H1 (cell line): ENCODE results near the gene PAFAH1B1. TPM values are rescaled to one million over a fixed set of nuclear protein-coding genes. Genes with fewer than 3 reads are reported as not detected.

ENCODE experiments used
- CTCF ChIA-PET: fragments of 300-600 bp; sonication (Branson Sonifier 250); formaldehyde crosslinking; loops from one replicate; lab custom pipeline; 2021; ENCODE audit not compliant: partially characterized antibody; lab: Charles Lee
- POLR2A ChIA-PET: fragments of 300-600 bp; sonication (Branson Sonifier 250); formaldehyde crosslinking; loops from one replicate; lab custom pipeline; 2021; ENCODE audit warnings: inconsistent platforms; ENCODE audit not compliant: partially characterized antibody; lab: Charles Lee
- DNase-seq, 2 experiments: peaks; one replicate each; pipeline versions ENCODE4 v3.0.0 to v3.0.0-alpha.2; 2010 to 2022; ENCODE audit warnings: low spot score in 2 of 2, low read depth in 1 of 2, mixed read lengths in 1 of 2
- FAIRE-seq: peaks from 2 replicates; lab custom pipeline; 2011; peaks lifted over from hg19 to GRCh38; lab: Jason Lieb, UNC
- H2AFZ ChIP-seq: 2 replicates; pipeline ENCODE4 v1.8.1; 2012; ENCODE audit warnings: low read length, inconsistent platforms
- H2AK5ac ChIP-seq: 2 replicates; pipeline ENCODE4 v1.6.1; 2013; ENCODE audit warnings: low read depth, low read length
- H2BK120ac ChIP-seq: replicated peaks from 2 replicates; pipeline ENCODE3; 2013; ENCODE audit warnings: low read depth, low read length, inconsistent platforms
- H2BK12ac ChIP-seq: 2 replicates; pipeline ENCODE4 v1.6.1; 2013; ENCODE audit warnings: low read depth, low read length
- H2BK15ac ChIP-seq: 2 replicates; pipeline ENCODE4 v1.6.1; 2013; ENCODE audit warnings: low read length
- H2BK20ac ChIP-seq: 2 replicates; pipeline ENCODE4 v1.6.1; 2013; ENCODE audit warnings: low read length
- H2BK5ac ChIP-seq: 2 replicates; pipeline ENCODE4 v1.6.1; 2013; ENCODE audit warnings: low read depth, low read length
- H3K14ac ChIP-seq: 2 replicates; pipeline ENCODE4 v1.6.1; 2013; ENCODE audit warnings: inconsistent platforms; ENCODE audit not compliant: insufficient read length
- H3K18ac ChIP-seq: 2 replicates; pipeline ENCODE4 v1.6.1; 2013; ENCODE audit warnings: low read length; ENCODE audit errors: extremely low read depth
- H3K23ac ChIP-seq: 2 replicates; pipeline ENCODE4 v1.6.1; 2013; ENCODE audit warnings: inconsistent platforms; ENCODE audit not compliant: insufficient read length
- H3K23me2 ChIP-seq: 2 replicates; pipeline ENCODE4 v1.6.1; 2013; ENCODE audit warnings: low read depth, low read length
- H3K27ac ChIP-seq: 2 replicates; pipeline ENCODE4 v1.6.1; 2011; ENCODE audit warnings: low read depth, low read length, inconsistent platforms
- H3K27me3 ChIP-seq, 4 experiments: replicated peaks in 1 of 4; 1 replicate in 1 of 4; 2 replicates in 3 of 4; pipeline versions ENCODE4 v1.6.1 to v1.8.1; 2011 to 2013; ENCODE audit warnings: low read length in 3 of 4, mild to moderate bottlenecking in 3 of 4, inconsistent platforms in 2 of 4, mixed read lengths in 2 of 4, moderate library complexity in 1 of 4; ENCODE audit not compliant: control insufficient read depth in 3 of 4, insufficient read depth in 3 of 4; ENCODE audit errors: extremely low read depth in 1 of 4
- H3K36me3 ChIP-seq, 4 experiments: 2 replicates each; pipeline versions ENCODE4 v1.6.1 to v1.8.1; 2011 to 2013; ENCODE audit warnings: mild to moderate bottlenecking in 4 of 4, low read length in 3 of 4, moderate library complexity in 2 of 4, control low read depth in 1 of 4, inconsistent platforms in 1 of 4; ENCODE audit not compliant: insufficient read depth in 4 of 4, control insufficient read depth in 2 of 4
- H3K4ac ChIP-seq: replicated peaks from 2 replicates; pipeline ENCODE3; 2013; ENCODE audit warnings: low read length, low read depth, mixed read lengths, inconsistent platforms; ENCODE audit not compliant: insufficient read length
- H3K4me1 ChIP-seq, 4 experiments: replicated peaks in 1 of 4; 1 replicate in 1 of 4; 2 replicates in 3 of 4; pipeline versions ENCODE4 v1.6.1 to v1.8.1; 2011 to 2013; ENCODE audit warnings: low read length in 3 of 4, inconsistent platforms in 2 of 4, mixed read lengths in 1 of 4; ENCODE audit not compliant: insufficient read depth in 4 of 4, control insufficient read depth in 3 of 4
- H3K4me2 ChIP-seq, 2 experiments: 2 replicates each; pipeline versions ENCODE4 v1.6.1 to v1.8.1; 2011 to 2013; ENCODE audit warnings: low read depth in 2 of 2, low read length in 2 of 2, control low read depth in 1 of 2, inconsistent platforms in 1 of 2, mild to moderate bottlenecking in 1 of 2; ENCODE audit not compliant: insufficient read depth in 1 of 2
- H3K4me3 ChIP-seq, 4 experiments: fragments of 200-600, 300-600 bp in 1 of 4; sonication (generic), shearing (Covaris generic), sonication (Bioruptor Twin) in 1 of 4; 2 replicates each; pipeline versions ENCODE4 v1.5.1 to v1.8.1; 2011 to 2016; ENCODE audit warnings: low read length in 4 of 4, low read depth in 3 of 4, control low read depth in 2 of 4, inconsistent platforms in 2 of 4, mild to moderate bottlenecking in 2 of 4, mixed read lengths in 1 of 4, moderate library complexity in 1 of 4; ENCODE audit not compliant: insufficient read depth in 2 of 4; ENCODE audit errors: extremely low read depth in 1 of 4
- H3K56ac ChIP-seq: replicated peaks from 2 replicates; pipeline ENCODE3; 2013; ENCODE audit warnings: low read depth, mild to moderate bottlenecking, mixed read lengths, low read length, inconsistent platforms; ENCODE audit not compliant: insufficient read length
- H3K79me1 ChIP-seq: 2 replicates; pipeline ENCODE4 v1.6.1; 2013; ENCODE audit warnings: low read depth, low read length, control low read depth
- H3K79me2 ChIP-seq, 2 experiments: 2 replicates each; pipeline versions ENCODE4 v1.6.1 to v1.8.1; 2012 to 2013; ENCODE audit warnings: low read length in 2 of 2, mild to moderate bottlenecking in 2 of 2, inconsistent platforms in 1 of 2; ENCODE audit not compliant: insufficient read depth in 2 of 2, control insufficient read depth in 1 of 2
- H3K9ac ChIP-seq, 4 experiments: replicated peaks in 1 of 4; 1 replicate in 1 of 4; 2 replicates in 3 of 4; pipeline versions ENCODE4 v1.6.1 to v1.8.1; 2011 to 2013; ENCODE audit warnings: low read depth in 3 of 4, low read length in 3 of 4, control low read depth in 2 of 4, mild to moderate bottlenecking in 2 of 4, moderate library complexity in 2 of 4, inconsistent platforms in 1 of 4; ENCODE audit errors: extremely low read depth in 1 of 4
- H3K9me3 ChIP-seq, 2 experiments: 2 replicates each; pipeline versions ENCODE4 v1.6.1 to v1.8.1; 2012 to 2013; ENCODE audit warnings: mild to moderate bottlenecking in 2 of 2, moderate library complexity in 2 of 2, control low read depth in 1 of 2, inconsistent platforms in 1 of 2, low read depth in 1 of 2, low read length in 1 of 2, mixed read lengths in 1 of 2; ENCODE audit not compliant: insufficient read depth in 2 of 2
- H4K20me1 ChIP-seq, 2 experiments: replicated peaks in 1 of 2; 2 replicates each; pipeline versions ENCODE3 to v1.8.1; 2011 to 2013; ENCODE audit warnings: inconsistent platforms in 2 of 2, low read length in 2 of 2, mild to moderate bottlenecking in 1 of 2; ENCODE audit not compliant: insufficient read depth in 2 of 2, control insufficient read depth in 1 of 2
- H4K5ac ChIP-seq: 2 replicates; pipeline ENCODE4 v1.6.1; 2013; ENCODE audit warnings: low read length, low read depth, mixed read lengths, inconsistent platforms; ENCODE audit not compliant: insufficient read length
- H4K8ac ChIP-seq: 2 replicates; pipeline ENCODE4 v1.8.0; 2013; ENCODE audit warnings: mild to moderate bottlenecking, moderate library complexity, low read length, inconsistent platforms; ENCODE audit not compliant: insufficient read depth; ENCODE audit errors: extremely low read depth
- H4K91ac ChIP-seq: replicated peaks from 2 replicates; pipeline ENCODE3; 2013; ENCODE audit warnings: low read length, mixed read lengths, inconsistent platforms; ENCODE audit not compliant: insufficient read length
- ATF2 ChIP-seq: IDR thresholded peaks from 2 replicates; pipeline ENCODE4 v1.6.1; 2012; ENCODE audit warnings: low read length, inconsistent platforms
- CHD1 ChIP-seq: IDR thresholded peaks from 2 replicates; pipeline ENCODE4 v1.6.1; 2012; ENCODE audit warnings: low read depth, low read length, improper control_type of control experiment
- KDM5A ChIP-seq: fragments of 200-600 bp; IDR thresholded peaks from 2 replicates; pipeline ENCODE4 v1.7.1; 2012; ENCODE audit warnings: mild to moderate bottlenecking, low read length, inconsistent platforms, mixed read lengths
- NANOG ChIP-seq: IDR thresholded peaks from 2 replicates; pipeline ENCODE4 v1.6.1; 2011; ENCODE audit warnings: low read length, low read depth, mild to moderate bottlenecking, inconsistent platforms; ENCODE audit not compliant: insufficient read depth, poor library complexity, severe bottlenecking
- RNF2 ChIP-seq: fragments of 200-900, 300-1000 bp; sonication (generic); IDR thresholded peaks from 2 replicates; pipeline ENCODE4 v1.7.1; 2016; ENCODE audit warnings: borderline replicate concordance, low read depth, mild to moderate bottlenecking, antibody characterized with exemption, low read length; ENCODE audit not compliant: poor library complexity, severe bottlenecking; ENCODE audit errors: missing control alignments
- TEAD4 ChIP-seq: IDR thresholded peaks from 2 replicates; pipeline ENCODE4 v1.6.1; 2012; ENCODE audit warnings: low read depth, low read length, inconsistent platforms, mixed read lengths
- YY1 ChIP-seq: IDR thresholded peaks from 2 replicates; pipeline ENCODE4 v1.6.1; 2011; ENCODE audit warnings: low read depth, mild to moderate bottlenecking, low read length
- WGBS, 2 experiments: shearing (Covaris generic) in 1 of 2; methylation state at CpG; one replicate each; pipeline versions ENCODE4 v1.1.6 to v1.1.7; 2013 to 2015; ENCODE audit warnings: low lambda C conversion rate in 2 of 2, mixed read lengths in 2 of 2, inconsistent platforms in 1 of 2, low coverage in 1 of 2, missing lambda C conversion rate in 1 of 2; ENCODE audit not compliant: insufficient replicate concordance in 2 of 2, insufficient coverage in 1 of 2, insufficient read length in 1 of 2; ENCODE audit errors: extremely low coverage in 1 of 2, missing lambda C conversion rate in 1 of 2; 5-methylcytosine and 5-hydroxymethylcytosine counted together
- polyA plus RNA-seq, 7 experiments: library from polyadenylated mRNA; depleted of rRNA in 3 of 7; stranded (reverse) in 5 of 7; unstranded in 2 of 7; fragments of >200 nt in 5 of 7; fragments of 200-250 nt in 2 of 7; gene quantifications; 1 replicate in 5 of 7; 2 replicates in 1 of 7; 4 replicates in 1 of 7; pipeline versions ENCODE4 v1.2.1 to v1.2.3, GENCODE V29; 2011 to 2013; ENCODE audit warnings: missing spikeins in 2 of 7, mixed read lengths in 2 of 7
- total RNA-seq: library from RNA; stranded (reverse); fragmentation: NEBNext Ultra II Directional; extraction: Animal tissue kit (Norgen Biotek cat#: 25700); gene quantifications from 2 replicates; pipeline ENCODE4 v1.2.1, GENCODE V29; 2021

The PAFAH1B1 gene
- total and polyA plus RNA-seq, 2 of the 8 experiments (the other 6 are each of a cell fraction or from before 2014, with no cell fraction given) = 42.0 to 152 TPM

GRCh38 chr17:2551928-2552327 lies 41.5 kb upstream of the PAFAH1B1 start:
- no peak overlapping the region for H2BK15ac ChIP-seq
- DNase-seq = no peak
- H3K9me3 ChIP-seq = no peaks in the 10 kb centered on the region
- no peak overlapping the region; a peak in 1 of 7 replicates for H3K9ac ChIP-seq
- H4K20me1 ChIP-seq = no peaks in the 10 kb centered on the region
- H3K27ac ChIP-seq = no peak overlapping the region
- H3K27me3 ChIP-seq = no peaks in the 10 kb centered on the region
- no peak overlapping the region; the same call in 1 of the 2 replicates for H3K18ac ChIP-seq
- WGBS, 2 experiments = 45% methylated on average over 9 of the region's 9 CpGs; no CpG with 5 or more reads in 1 of the 2 experiments
- peak overlapping the region; percentile 91 for H3K4ac ChIP-seq
- no peak overlapping the region for H3K14ac ChIP-seq
- H2AK5ac ChIP-seq = no peak overlapping the region
- H3K4me2 ChIP-seq = peak overlapping the region; percentile 31 to 52; a peak in 2 of 4 replicates
- H3K23ac ChIP-seq = no peak overlapping the region
- H2BK20ac ChIP-seq = no peak overlapping the region
- peak overlapping the region; percentile 10 for H4K91ac ChIP-seq
- no peaks in the 10 kb centered on the region for H3K79me1 ChIP-seq
- ChIA-PET POLR2A (interaction anchor here (0.9 to 1.4 kb wide), 2 partner anchors 41 kb away, joined by 4 to 5 read pairs; partner anchors contain the start of gene METTL16), CTCF (interaction anchor here (0.9 to 1.0 kb wide), 3 partner anchors 8 to 111 kb away, joined by 3 read pairs; no protein-coding TSS in a partner anchor)
- peaks cover 0 to 9% (median under 1%) of the 10 kb centered on the region in 4 experiments; a peak in 4 of 7 replicates for H3K4me1 ChIP-seq
- no peak for TF ChIP-seq RNF2
- TF ChIP-seq CHD1 = no peak
- TF ChIP-seq NANOG = no peak
- TF ChIP-seq ATF2 = no peak
- TF ChIP-seq TEAD4 = no peak
- TF ChIP-seq YY1 = no peak
- no peak for TF ChIP-seq KDM5A
- H2BK5ac ChIP-seq = no peak overlapping the region
- H3K36me3 ChIP-seq = no peaks in the 10 kb centered on the region
- H2BK12ac ChIP-seq = no peak overlapping the region
- no peaks in the 10 kb centered on the region for H3K79me2 ChIP-seq
- no peaks in the 10 kb centered on the region for H3K23me2 ChIP-seq
- FAIRE-seq = no peak
- H2BK120ac ChIP-seq = no peak overlapping the region
- no peak overlapping the region for H3K56ac ChIP-seq
- peak overlapping the region in 1 of 4 experiments; percentile 23; a peak in 2 of 8 replicates for H3K4me3 ChIP-seq
- 0 out of 2 replicates have a peak overlapping the region, but pooled peaks have one; percentile 47 for H2AFZ ChIP-seq
- H4K5ac ChIP-seq = no peak overlapping the region
- H4K8ac ChIP-seq = no peak overlapping the region
